ENCODE data around the gene MTHFD1L.
"Not testable (repeated sequence)": the region's sequence is repeated elsewhere in the genome, so short reads cannot be mapped to it uniquely, and the experiment has no call there.

Gene MTHFD1L

DNA sequence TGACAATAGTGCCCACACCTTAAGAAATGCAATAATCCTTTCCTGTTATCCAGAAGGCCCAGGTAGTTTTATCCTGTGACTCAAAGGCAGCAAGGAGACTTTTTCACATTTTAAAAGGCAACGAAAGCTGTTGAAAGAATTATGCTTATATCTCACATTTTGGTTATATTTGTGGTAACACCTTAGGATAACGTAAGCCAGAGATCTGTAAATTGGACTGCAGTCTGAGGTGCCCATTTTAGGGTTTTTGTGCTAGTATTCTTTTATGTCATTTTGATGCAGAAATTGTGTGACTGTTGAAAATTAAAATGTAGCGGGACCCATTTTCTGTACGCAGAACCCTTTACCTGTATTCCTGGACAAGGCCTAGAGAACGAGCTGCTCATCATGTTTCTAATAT, 24.3 kb upstream of the MTHFD1L start:
- H3K4me3 ChIP-seq: no peak overlapping the region
- no peak overlapping the region for H3K27ac ChIP-seq
- TF ChIP-seq EZH2 (IDR thresholded peaks at IDR 0.05) (no peak), POLR2AphosphoS5 (IDR thresholded peaks at IDR 0.05; ENCODE audit: borderline replicate concordance, low read depth, low read length) (no peak), FOXP2 (optimal IDR thresholded peaks at IDR 0.05; ENCODE audit: control extremely low read depth, extremely low read length, insufficient read depth) (no peak)
- no peak for DNase-seq (ENCODE audit: low read depth, low spot score)
- H3K36me3 ChIP-seq (ENCODE audit: insufficient read depth, low read length): no peaks in the 10 kb centered on the region
- no peak overlapping the region for H3K9ac ChIP-seq (ENCODE audit: insufficient read length)
- H3K9me3 ChIP-seq (ENCODE audit: low read depth, low read length): no peaks in the 10 kb centered on the region

DNA sequence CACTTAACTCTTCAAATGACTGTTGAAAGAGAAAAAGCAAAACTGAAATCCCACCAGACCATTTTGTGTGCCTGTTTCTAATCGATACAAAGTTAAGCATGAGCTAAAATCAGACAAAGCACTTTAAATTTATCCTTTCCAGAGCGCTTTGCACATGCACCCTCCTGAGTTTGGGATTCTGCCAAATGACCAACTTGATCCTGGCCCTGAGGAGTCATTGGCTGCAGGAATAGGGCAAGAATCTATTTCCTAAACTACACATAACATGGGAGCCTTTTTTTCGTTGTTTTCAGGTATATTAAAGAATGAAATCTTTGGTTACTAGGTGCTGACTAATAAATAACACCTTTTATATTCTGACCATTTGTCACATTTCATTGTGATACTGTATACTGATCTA, 23.8 kb upstream of the MTHFD1L start:
- no peak overlapping the region for H3K4me3 ChIP-seq
- H3K27ac ChIP-seq: no peak overlapping the region
- no peaks in the 10 kb centered on the region for H3K36me3 ChIP-seq (ENCODE audit: insufficient read depth, low read length)
- TF ChIP-seq EZH2 (IDR thresholded peaks at IDR 0.05) (no peak), FOXP2 (optimal IDR thresholded peaks at IDR 0.05; ENCODE audit: control extremely low read depth, extremely low read length, insufficient read depth) (no peak), POLR2AphosphoS5 (IDR thresholded peaks at IDR 0.05; ENCODE audit: borderline replicate concordance, low read depth, low read length) (no peak)
- H3K9me3 ChIP-seq (ENCODE audit: low read depth, low read length): no peaks in the 10 kb centered on the region
- no peak for DNase-seq (ENCODE audit: low read depth, low spot score)
- H3K9ac ChIP-seq (ENCODE audit: insufficient read length): no peak overlapping the region

DNA sequence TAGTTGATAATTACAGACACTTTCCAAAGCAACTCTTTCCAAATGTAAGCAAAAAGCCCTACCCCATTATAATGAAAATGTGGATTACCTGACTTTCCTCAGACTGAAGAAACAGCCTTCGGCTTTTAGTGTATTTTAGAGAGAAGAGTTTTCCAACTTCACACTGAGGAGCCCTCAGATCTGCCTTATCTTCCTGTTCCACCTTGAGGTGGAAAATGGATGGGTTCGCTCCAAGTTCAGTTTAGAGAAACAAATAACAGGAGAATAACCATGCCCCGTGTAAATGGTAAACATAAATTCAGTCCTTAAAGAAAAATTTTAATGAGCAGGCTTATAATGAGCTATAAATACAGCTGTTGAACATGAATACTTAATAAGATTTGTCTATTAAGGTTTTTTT, 21.1 kb upstream of the MTHFD1L start:
- DNase-seq (ENCODE audit: low read depth, low spot score): no peak
- H3K4me3 ChIP-seq: no peak overlapping the region
- no peaks in the 10 kb centered on the region for H3K9me3 ChIP-seq (ENCODE audit: low read depth, low read length)

DNA sequence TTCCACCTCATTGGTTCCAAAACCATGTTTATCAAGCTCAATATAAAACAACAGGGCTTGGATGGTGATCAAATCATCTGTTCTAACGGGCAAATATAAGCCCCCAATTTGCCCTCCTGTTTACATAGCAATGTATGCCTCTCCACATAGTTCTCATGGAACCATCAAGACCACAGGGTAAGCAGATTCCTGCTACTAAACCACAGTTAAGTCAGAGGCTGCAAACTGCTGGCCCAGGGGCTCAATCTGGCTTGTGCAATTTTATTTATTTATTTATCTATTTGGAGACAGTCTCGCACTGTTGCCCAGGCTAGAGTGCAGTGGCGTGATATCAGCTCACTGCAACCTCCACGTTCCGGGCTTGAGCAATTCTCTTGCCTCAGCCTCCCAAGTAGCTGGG, 18.9 kb upstream of the MTHFD1L start:
- Histone ChIP-seq H3K9ac (ENCODE audit: insufficient read length) (no peak overlapping the region), H3K27ac (no peak overlapping the region), H3K36me3 (ENCODE audit: insufficient read depth, low read length) (no peaks in the 10 kb centered on the region), H3K4me3 (no peak overlapping the region), H3K9me3 (ENCODE audit: low read depth, low read length) (no peaks in the 10 kb centered on the region)
- TF ChIP-seq EZH2 (IDR thresholded peaks at IDR 0.05) (no peak), POLR2AphosphoS5 (IDR thresholded peaks at IDR 0.05; ENCODE audit: borderline replicate concordance, low read depth, low read length) (no peak), FOXP2 (optimal IDR thresholded peaks at IDR 0.05; ENCODE audit: control extremely low read depth, extremely low read length, insufficient read depth) (no peak)
- DNase-seq (ENCODE audit: low read depth, low spot score): no peak

More for the DNA sequence above, 21.1 kb upstream of the MTHFD1L start:
- H3K27ac ChIP-seq: no peak overlapping the region
- H3K9ac ChIP-seq (ENCODE audit: insufficient read length): no peak overlapping the region
- no peaks in the 10 kb centered on the region for H3K36me3 ChIP-seq (ENCODE audit: insufficient read depth, low read length)
- TF ChIP-seq POLR2AphosphoS5 (IDR thresholded peaks at IDR 0.05; ENCODE audit: borderline replicate concordance, low read depth, low read length): no peak
- no peak for TF ChIP-seq EZH2 (IDR thresholded peaks at IDR 0.05)
- TF ChIP-seq FOXP2 (optimal IDR thresholded peaks at IDR 0.05; ENCODE audit: control extremely low read depth, extremely low read length, insufficient read depth): no peak

DNA sequence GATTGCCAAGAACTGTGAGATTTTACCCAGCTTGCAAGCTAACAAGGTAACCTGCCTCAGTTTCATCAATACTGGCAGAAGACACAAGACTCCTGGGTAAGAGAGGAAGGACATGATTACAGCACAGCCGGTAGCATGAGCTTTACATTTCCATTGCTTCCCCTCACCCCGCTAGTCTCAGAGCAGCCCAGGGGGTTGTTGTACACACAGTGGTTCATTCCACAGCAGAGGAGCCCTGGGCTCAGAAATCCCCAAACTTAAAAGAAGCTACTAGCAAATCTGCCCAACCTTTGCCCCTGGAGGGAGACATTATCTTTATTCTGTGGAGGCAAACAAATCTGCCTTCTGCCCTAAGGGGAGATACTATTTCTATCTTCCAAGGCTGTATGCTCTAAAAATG, 17.1 kb upstream of the MTHFD1L start:
- H3K27ac ChIP-seq: 0 out of 2 replicates have a peak overlapping the region, but pooled peaks have one; percentile 54
- H3K4me3 ChIP-seq: no peak overlapping the region
- no peak for DNase-seq (ENCODE audit: low read depth, low spot score)
- no peaks in the 10 kb centered on the region for H3K9me3 ChIP-seq (ENCODE audit: low read depth, low read length)
- H3K9ac ChIP-seq (ENCODE audit: insufficient read length): peak overlapping the region; percentile 41
- H3K36me3 ChIP-seq (ENCODE audit: insufficient read depth, low read length): no peaks in the 10 kb centered on the region
- no peak for TF ChIP-seq POLR2AphosphoS5 (IDR thresholded peaks at IDR 0.05; ENCODE audit: borderline replicate concordance, low read depth, low read length)
- no peak for TF ChIP-seq FOXP2 (optimal IDR thresholded peaks at IDR 0.05; ENCODE audit: control extremely low read depth, extremely low read length, insufficient read depth)
- TF ChIP-seq EZH2 (IDR thresholded peaks at IDR 0.05): no peak

DNA sequence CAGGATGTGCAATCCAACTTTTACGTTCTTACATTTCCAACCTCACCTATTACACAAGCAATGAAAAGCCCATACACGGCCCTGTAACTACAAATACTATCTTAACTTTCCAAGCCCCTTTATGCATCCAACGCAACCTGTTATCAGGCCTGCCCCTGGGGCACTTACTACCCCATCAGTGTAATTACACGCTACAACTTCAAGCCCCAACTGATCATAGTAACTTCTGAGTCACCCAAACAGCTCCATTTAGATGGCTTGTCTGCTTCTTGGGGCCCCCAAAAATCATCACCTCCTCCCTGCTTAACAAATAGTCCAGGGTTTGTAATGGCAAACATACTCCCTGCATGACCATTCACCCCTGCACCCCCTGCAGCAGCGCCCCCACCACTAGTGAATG, 11.1 kb upstream of the MTHFD1L start:
- H3K4me3 ChIP-seq; H3K9me3 ChIP-seq (ENCODE audit: low read depth, low read length); H3K9ac ChIP-seq (ENCODE audit: insufficient read length); DNase-seq (ENCODE audit: low read depth, low spot score); H3K27ac ChIP-seq; H3K36me3 ChIP-seq (ENCODE audit: insufficient read depth, low read length): not testable (repeated sequence)

DNA sequence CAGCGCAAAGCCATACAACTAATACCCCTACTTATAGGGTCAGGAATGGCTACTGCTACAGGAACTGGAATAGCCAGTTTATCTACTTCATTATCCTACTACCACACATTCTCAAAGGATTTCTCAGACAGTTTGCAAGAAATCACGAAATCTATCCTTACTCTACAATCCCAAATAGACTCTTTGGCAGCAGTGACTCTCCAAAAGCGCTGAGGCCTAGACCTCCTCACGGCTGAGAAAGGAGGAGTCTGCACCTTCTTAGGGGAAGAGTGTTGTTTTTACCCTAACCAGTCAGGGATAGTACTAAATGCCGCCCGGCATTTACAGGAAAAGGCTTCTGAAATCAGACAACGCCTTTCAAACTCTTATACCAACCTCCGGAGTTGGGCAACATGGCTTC, 10.3 kb upstream of the MTHFD1L start:
- H3K36me3 ChIP-seq (ENCODE audit: insufficient read depth, low read length); H3K4me3 ChIP-seq; DNase-seq (ENCODE audit: low read depth, low spot score); H3K9ac ChIP-seq (ENCODE audit: insufficient read length); H3K9me3 ChIP-seq (ENCODE audit: low read depth, low read length); H3K27ac ChIP-seq: not testable (repeated sequence)

DNA sequence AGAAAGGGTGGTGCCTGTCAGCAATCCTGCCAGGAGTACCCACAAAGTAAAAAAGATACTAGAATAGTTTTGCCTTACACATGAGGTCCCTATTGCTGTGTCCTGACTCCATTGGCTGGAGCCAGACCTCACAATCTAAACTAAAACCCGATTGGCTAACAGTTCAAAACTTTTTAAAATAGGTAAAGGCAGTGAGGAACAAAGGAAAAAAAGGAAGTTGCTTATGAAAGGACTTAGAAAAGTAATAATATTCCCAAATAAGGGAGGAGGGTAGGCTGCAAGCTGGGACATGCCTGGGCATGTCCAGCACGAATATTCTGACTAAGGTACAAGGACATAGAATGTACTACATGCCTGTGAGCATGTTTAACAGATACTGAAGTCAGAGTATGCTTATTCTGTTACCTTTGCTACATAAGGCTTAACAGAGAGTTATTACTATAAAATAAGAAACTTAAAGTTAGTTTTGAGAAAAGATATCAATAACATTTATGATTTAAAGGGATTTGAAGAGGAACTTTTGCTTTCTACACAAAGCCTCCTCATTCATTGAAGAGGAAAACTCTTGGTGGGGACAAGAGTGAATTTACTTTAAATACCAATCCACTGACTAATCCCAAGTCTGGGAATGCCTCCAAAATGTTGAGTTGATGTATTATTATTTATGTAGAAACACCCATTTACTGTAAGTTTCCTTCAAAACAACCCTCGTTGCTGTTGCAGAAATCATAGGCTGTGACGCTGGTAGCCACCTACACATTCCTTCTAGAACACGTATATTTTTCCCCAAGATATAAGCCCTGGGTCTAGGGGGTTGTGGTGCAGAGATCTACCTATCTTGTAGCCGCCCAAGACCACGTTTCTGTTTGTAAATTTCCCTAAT, 8.2 kb upstream of the MTHFD1L start:
- Histone ChIP-seq H3K27ac (peak overlapping the region; percentile 84), H3K36me3 (ENCODE audit: insufficient read depth, low read length) (no peaks in the 10 kb centered on the region), H3K4me3 (peak overlapping the region; percentile 36), H3K9ac (ENCODE audit: insufficient read length) (peak overlapping the region; percentile 39), H3K9me3 (ENCODE audit: low read depth, low read length) (no peaks in the 10 kb centered on the region)
- DNase-seq (ENCODE audit: low read depth, low spot score): peak; percentile 44
- TF ChIP-seq FOXP2 (optimal IDR thresholded peaks at IDR 0.05; ENCODE audit: control extremely low read depth, extremely low read length, insufficient read depth) (no peak), POLR2AphosphoS5 (IDR thresholded peaks at IDR 0.05; ENCODE audit: borderline replicate concordance, low read depth, low read length) (no peak), EZH2 (IDR thresholded peaks at IDR 0.05) (no peak)

DNA sequence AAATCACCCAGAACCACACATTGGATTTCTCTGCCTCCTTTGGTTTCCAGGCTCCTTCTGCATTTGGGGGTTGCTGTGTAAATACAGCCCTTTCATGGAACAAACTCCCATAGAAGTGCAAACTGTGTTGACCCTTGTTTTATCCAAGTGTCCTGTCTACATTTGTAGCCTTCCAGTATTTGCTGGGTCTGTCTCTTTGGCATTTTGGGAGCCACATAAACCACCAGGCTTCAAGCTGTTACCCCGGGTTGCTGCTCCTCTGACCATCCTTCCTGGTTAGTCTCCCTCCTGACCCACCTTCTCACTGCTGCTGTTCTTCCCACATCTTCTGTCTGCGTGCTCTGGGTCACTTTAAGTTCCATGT, 7.6 kb upstream of the MTHFD1L start:
- no peak for DNase-seq (ENCODE audit: low read depth, low spot score)
- no peaks in the 10 kb centered on the region for H3K36me3 ChIP-seq (ENCODE audit: insufficient read depth, low read length)
- H3K4me3 ChIP-seq: peak overlapping the region; percentile 36
- TF ChIP-seq POLR2AphosphoS5 (IDR thresholded peaks at IDR 0.05; ENCODE audit: borderline replicate concordance, low read depth, low read length): no peak
- no peak for TF ChIP-seq FOXP2 (optimal IDR thresholded peaks at IDR 0.05; ENCODE audit: control extremely low read depth, extremely low read length, insufficient read depth)
- TF ChIP-seq EZH2 (IDR thresholded peaks at IDR 0.05): no peak
- H3K9me3 ChIP-seq (ENCODE audit: low read depth, low read length): no peaks in the 10 kb centered on the region
- H3K27ac ChIP-seq: peak overlapping the region; percentile 84
- peak overlapping the region; percentile 39 for H3K9ac ChIP-seq (ENCODE audit: insufficient read length)

DNA sequence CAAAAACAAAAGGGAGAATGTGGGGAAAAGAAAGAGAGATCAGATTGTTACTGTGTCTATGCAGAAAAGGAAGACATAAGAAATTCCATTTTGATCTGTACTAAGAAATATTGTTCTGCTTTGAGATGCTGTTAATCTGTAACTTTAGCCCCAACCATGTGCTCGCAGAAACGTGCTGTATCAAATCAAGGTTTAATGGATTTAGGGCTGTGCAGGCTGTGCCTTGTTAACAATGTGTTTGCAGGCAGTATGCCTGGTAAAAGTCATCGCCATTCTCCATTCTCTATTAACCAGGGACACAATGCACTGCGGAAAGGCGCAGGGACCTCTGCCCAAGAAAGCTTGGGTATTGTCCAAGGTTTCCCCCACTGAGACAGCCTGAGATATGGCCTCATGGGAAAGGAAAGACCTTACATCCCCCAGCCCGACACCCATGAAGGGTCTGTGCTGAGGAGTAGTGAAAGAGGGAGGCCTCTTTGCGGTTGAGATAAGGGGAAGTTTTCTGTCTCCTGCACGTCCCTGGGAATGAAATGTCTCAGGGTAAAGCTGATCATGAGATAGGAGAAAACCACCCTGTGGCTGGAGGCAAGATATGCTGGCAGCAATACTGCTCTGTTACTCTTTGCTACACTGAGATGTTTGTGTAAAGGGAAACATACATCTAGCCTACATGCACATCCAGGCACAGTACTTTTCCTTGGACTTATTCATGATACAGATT, 3.9 kb upstream of the MTHFD1L start:
- not testable (repeated sequence) for H3K9ac ChIP-seq (ENCODE audit: insufficient read length); H3K9me3 ChIP-seq (ENCODE audit: low read depth, low read length); H3K4me3 ChIP-seq; H3K36me3 ChIP-seq (ENCODE audit: insufficient read depth, low read length)
- H3K27ac ChIP-seq: 0 out of 2 replicates have a peak overlapping the region, but pooled peaks have one; percentile 9
- DNase-seq (ENCODE audit: low read depth, low spot score): peak; percentile 55
